Activated naive CD8-positive, alpha-beta T cell treated with anti-CD3 and anti-CD28 coated beads, Interleukin-2, amount 10 ng/mL, durations not matched to agents 7 days and 5 days (primary cell): ENCODE measurements around the gene GRIN2C. TPM values are rescaled to one million over a fixed set of nuclear protein-coding genes. Genes with fewer than 3 reads are reported as not detected.

Experiments used
- ATAC-seq: fragments of 150-1000 bp; cut with Tn5 transposase; one replicate; pipeline ENCODE4 v1.10.0; 2021; ENCODE audit warnings: low read depth, moderate library complexity
- POLR2A ChIA-PET: fragments of 350-600 bp; sonication (Branson Sonifier 250); formaldehyde crosslinking; loops from one replicate; lab custom pipeline; 2021; ENCODE audit warnings: antibody characterized with exemption; lab: Charles Lee
- DNase-seq: peaks from one replicate; pipeline ENCODE4 v3.0.0; 2021
- H3K27ac Mint-ChIP-seq: one replicate; pipeline ENCODE4 v1.8.0; 2022; ENCODE audit warnings: mild to moderate bottlenecking, mixed read lengths
- H3K27me3 Mint-ChIP-seq: one replicate; pipeline ENCODE4 v1.8.0; 2022; ENCODE audit warnings: mild to moderate bottlenecking, moderate library complexity, mixed read lengths
- H3K36me3 Mint-ChIP-seq: one replicate; pipeline ENCODE4 v1.8.0; 2021; ENCODE audit warnings: mild to moderate bottlenecking, mixed read lengths
- H3K4me1 Mint-ChIP-seq: one replicate; pipeline ENCODE4 v1.8.0; 2021; ENCODE audit warnings: mixed read lengths
- H3K4me3 Mint-ChIP-seq: one replicate; pipeline ENCODE4 v1.8.0; 2022; ENCODE audit warnings: mild to moderate bottlenecking, moderate library complexity, mixed read lengths
- H3K9me3 Mint-ChIP-seq: one replicate; pipeline ENCODE4 v1.8.0; 2021; ENCODE audit warnings: mixed read lengths
- total RNA-seq, 2 experiments: library from RNA; stranded (reverse); gene quantifications; one replicate each; pipeline ENCODE4 v1.2.3, GENCODE V29; 2021

GRIN2C gene
- total RNA-seq, 2 experiments from 2014 or later: 0.17 TPM; not detected in 1

GRCh38 chr17:74892974-74893911 lies 33.6 kb upstream of the GRIN2C start, which contains the start of gene FADS6:
Gene FADS6, minus strand, starts transcription at chr17:74893633. Its CDS starts 38 bp downstream, at chr17:74893595.
- POLR2A ChIA-PET: interaction anchor here (0.6 kb wide), 1 partner anchor 40 kb away, joined by 4 read pairs; no protein-coding TSS in a partner anchor
- Mint-ChIP-seq H3K27me3 (peaks cover 61% of the 10 kb centered on the region), H3K9me3 (no peaks in the 10 kb centered on the region), H3K36me3 (no peaks in the 10 kb centered on the region), H3K4me1 (peaks cover 2% of the 10 kb centered on the region), H3K4me3 (peak within 1 kb of the TSS; percentile 64), H3K27ac (peak within 1 kb of the TSS; percentile 9)
- peak; percentile 57 for ATAC-seq
- no peak for DNase-seq

- Mint-ChIP-seq H3K27ac (no peak overlapping the region), H3K4me1 (peaks cover 2% of the 10 kb centered on the region), H3K4me3 (no peak overlapping the region), H3K36me3 (no peaks in the 10 kb centered on the region), H3K9me3 (no peaks in the 10 kb centered on the region), H3K27me3 (peaks cover 56% of the 10 kb centered on the region)
- POLR2A ChIA-PET: interaction anchor here (0.6 kb wide), 1 partner anchor 41 kb away, joined by 4 read pairs; no protein-coding TSS in a partner anchor
- ATAC-seq (no peak), DNase-seq (no peak)
Observed at GRCh38 chr17:74892013-74892841, 32.5 kb upstream of the GRIN2C start.

GRCh38 chr17:74890554-74890953 lies 30.9 kb upstream of the GRIN2C start:
- Mint-ChIP-seq H3K36me3 (no peaks in the 10 kb centered on the region), H3K27ac (no peak overlapping the region), H3K4me1 (peaks cover 2% of the 10 kb centered on the region), H3K4me3 (no peak overlapping the region), H3K27me3 (peaks cover 42% of the 10 kb centered on the region), H3K9me3 (no peaks in the 10 kb centered on the region)
- no peak for DNase-seq
- POLR2A ChIA-PET: no interaction called here
- ATAC-seq: no peak

GRCh38 chr17:74888469-74888868 lies 28.8 kb upstream of the GRIN2C start:
- H3K27ac Mint-ChIP-seq: no peak overlapping the region
- no peak for DNase-seq
- no peaks in the 10 kb centered on the region for H3K9me3 Mint-ChIP-seq
- peaks cover 27% of the 10 kb centered on the region for H3K27me3 Mint-ChIP-seq
- no peak overlapping the region for H3K4me3 Mint-ChIP-seq
- no peaks in the 10 kb centered on the region for H3K36me3 Mint-ChIP-seq
- POLR2A ChIA-PET: no interaction called here
- no peaks in the 10 kb centered on the region for H3K4me1 Mint-ChIP-seq
- ATAC-seq: no peak

GRCh38 chr17:74883241-74883745 lies 23.6 kb upstream of the GRIN2C start:
- Mint-ChIP-seq H3K27me3 (peaks cover 5% of the 10 kb centered on the region), H3K4me3 (no peak overlapping the region), H3K4me1 (no peaks in the 10 kb centered on the region), H3K36me3 (no peaks in the 10 kb centered on the region), H3K9me3 (no peaks in the 10 kb centered on the region), H3K27ac (no peak overlapping the region)
- no peak for ATAC-seq
- DNase-seq: no peak
- POLR2A ChIA-PET: no interaction called here

GRCh38 chr17:74882517-74883240 lies 23.0 kb upstream of the GRIN2C start:
- Mint-ChIP-seq H3K4me1 (no peaks in the 10 kb centered on the region), H3K27me3 (peaks cover 5% of the 10 kb centered on the region), H3K4me3 (no peak overlapping the region), H3K36me3 (no peaks in the 10 kb centered on the region), H3K9me3 (no peaks in the 10 kb centered on the region), H3K27ac (no peak overlapping the region)
- POLR2A ChIA-PET: no interaction called here
- no peak for DNase-seq
- ATAC-seq: no peak

GRCh38 chr17:74881073-74881472 lies 21.4 kb upstream of the GRIN2C start:
- POLR2A ChIA-PET: no interaction called here
- no peaks in the 10 kb centered on the region for H3K36me3 Mint-ChIP-seq
- ATAC-seq (no peak), DNase-seq (no peak)
- H3K27me3 Mint-ChIP-seq: peaks cover 4% of the 10 kb centered on the region
- no peaks in the 10 kb centered on the region for H3K9me3 Mint-ChIP-seq
- no peak overlapping the region for H3K27ac Mint-ChIP-seq
- no peaks in the 10 kb centered on the region for H3K4me1 Mint-ChIP-seq
- H3K4me3 Mint-ChIP-seq: no peak overlapping the region

GRCh38 chr17:74879308-74879707 lies 19.6 kb upstream of the GRIN2C start:
- POLR2A ChIA-PET: interaction anchor here (0.7 kb wide), 1 partner anchor 18 kb away, joined by 3 read pairs; no protein-coding TSS in a partner anchor
- Mint-ChIP-seq H3K9me3 (no peaks in the 10 kb centered on the region), H3K27me3 (peaks cover 3% of the 10 kb centered on the region), H3K4me1 (peaks cover 3% of the 10 kb centered on the region), H3K36me3 (no peaks in the 10 kb centered on the region), H3K27ac (no peak overlapping the region), H3K4me3 (no peak overlapping the region)
- ATAC-seq (no peak), DNase-seq (no peak)

- POLR2A ChIA-PET: interaction anchor here (0.7 kb wide), 1 partner anchor 17 kb away, joined by 3 read pairs; no protein-coding TSS in a partner anchor
- Mint-ChIP-seq H3K4me1 (peaks cover 8% of the 10 kb centered on the region), H3K27me3 (peaks cover 2% of the 10 kb centered on the region), H3K4me3 (no peak overlapping the region), H3K36me3 (no peaks in the 10 kb centered on the region), H3K9me3 (no peaks in the 10 kb centered on the region), H3K27ac (no peak overlapping the region)
- DNase-seq (no peak), ATAC-seq (no peak)
Observed at GRCh38 chr17:74878658-74879057, 19.0 kb upstream of the GRIN2C start.

- H3K9me3 Mint-ChIP-seq: no peaks in the 10 kb centered on the region
- H3K36me3 Mint-ChIP-seq: no peaks in the 10 kb centered on the region
- POLR2A ChIA-PET: interaction anchor here (0.6 to 0.7 kb wide), 2 partner anchors 139 to 159 kb away, joined by 3 read pairs; no protein-coding TSS in a partner anchor
- ATAC-seq (no peak), DNase-seq (no peak)
- H3K4me1 Mint-ChIP-seq: peaks cover 9% of the 10 kb centered on the region
- H3K27me3 Mint-ChIP-seq: peaks cover 2% of the 10 kb centered on the region
- H3K27ac Mint-ChIP-seq: no peak overlapping the region
- H3K4me3 Mint-ChIP-seq: no peak overlapping the region
Observed at GRCh38 chr17:74877592-74878548, 18.2 kb upstream of the GRIN2C start.

- ATAC-seq: no peak
- Mint-ChIP-seq H3K4me3 (no peak overlapping the region), H3K36me3 (peaks cover 8% of the 10 kb centered on the region), H3K4me1 (peaks cover 22% of the 10 kb centered on the region), H3K9me3 (no peaks in the 10 kb centered on the region), H3K27me3 (peaks cover 2% of the 10 kb centered on the region), H3K27ac (no peak overlapping the region)
- no peak for DNase-seq
- POLR2A ChIA-PET: no interaction called here
Observed at GRCh38 chr17:74875977-74876593, 16.4 kb upstream of the GRIN2C start.
